Measurements from ENCODE around the gene PTS.
"Not testable (repeated sequence)": the region's sequence is repeated elsewhere in the genome, so short reads cannot be mapped to it uniquely, and the experiment has no call there.

The PTS gene

GRCh38 chr11:112226062-112226830 is at the start of gene PTS:
Gene PTS (plus strand): TSS chr11:112226428. CDS start chr11:112226444, 16 bp downstream.
- no peaks in the 10 kb centered on the region for H3K27me3 Mint-ChIP-seq
- ATAC-seq (replicated peaks; ENCODE audit: extremely low read depth, poor library complexity, severe bottlenecking) (peak; percentile 91), DNase-seq (ENCODE audit: low spot score in 2 of 2) (peak; percentile 72 to 76)
- no peaks in the 10 kb centered on the region for H3K9me3 Mint-ChIP-seq
- H3K27ac Mint-ChIP-seq (ENCODE audit: low read depth), result peak within 1 kb of the TSS; percentile 96
- H3K4me1 Mint-ChIP-seq, result peaks cover 19% of the 10 kb centered on the region
- peaks cover 36% of the 10 kb centered on the region for H3K36me3 Mint-ChIP-seq (ENCODE audit: insufficient read depth)
- peak within 1 kb of the TSS; percentile 93 for H3K4me3 Mint-ChIP-seq

- Mint-ChIP-seq H3K27ac (ENCODE audit: low read depth) (no peak overlapping the region), H3K27me3 (peaks cover 36% of the 10 kb centered on the region), H3K4me3 (no peak overlapping the region), H3K4me1 (peaks cover 23% of the 10 kb centered on the region), H3K36me3 (ENCODE audit: insufficient read depth) (no peaks in the 10 kb centered on the region), H3K9me3 (no peaks in the 10 kb centered on the region)
- DNase-seq (ENCODE audit: low spot score in 2 of 2), result no peak
- no peak for ATAC-seq (replicated peaks; ENCODE audit: extremely low read depth, poor library complexity, severe bottlenecking)
These were observed 48.6 kb upstream of the PTS start for GRCh38 chr11:112177589-112177988.

- H3K9me3 Mint-ChIP-seq, result no peaks in the 10 kb centered on the region
- no peak overlapping the region for H3K27ac Mint-ChIP-seq (ENCODE audit: low read depth)
- ATAC-seq (replicated peaks; ENCODE audit: extremely low read depth, poor library complexity, severe bottlenecking), result no peak
- H3K27me3 Mint-ChIP-seq, result peaks cover 36% of the 10 kb centered on the region
- H3K4me1 Mint-ChIP-seq, result peaks cover 23% of the 10 kb centered on the region
- no peak for DNase-seq (ENCODE audit: low spot score in 2 of 2)
- no peak overlapping the region for H3K4me3 Mint-ChIP-seq
- peaks cover 1% of the 10 kb centered on the region for H3K36me3 Mint-ChIP-seq (ENCODE audit: insufficient read depth)
These were observed 47.8 kb upstream of the PTS start for GRCh38 chr11:112178428-112178827.

- Mint-ChIP-seq H3K4me1 (peaks cover 23% of the 10 kb centered on the region), H3K9me3 (no peaks in the 10 kb centered on the region), H3K27ac (ENCODE audit: low read depth) (no peak overlapping the region)
These were observed 47.3 kb upstream of the PTS start for GRCh38 chr11:112178936-112179335.

GRCh38 chr11:112179601-112180000 is 46.6 kb upstream of the PTS start:
- peaks cover 31% of the 10 kb centered on the region for H3K27me3 Mint-ChIP-seq
- H3K9me3 Mint-ChIP-seq, result no peaks in the 10 kb centered on the region
- DNase-seq (ENCODE audit: low spot score in 2 of 2) (no peak), ATAC-seq (replicated peaks; ENCODE audit: extremely low read depth, poor library complexity, severe bottlenecking) (no peak)
- H3K4me1 Mint-ChIP-seq, result peaks cover 23% of the 10 kb centered on the region
- no peak overlapping the region for H3K4me3 Mint-ChIP-seq
- H3K36me3 Mint-ChIP-seq (ENCODE audit: insufficient read depth), result peaks cover 1% of the 10 kb centered on the region
- H3K27ac Mint-ChIP-seq (ENCODE audit: low read depth), result no peak overlapping the region

More at GRCh38 chr11:112178936-112179335, 47.3 kb upstream of the PTS start:
- H3K27me3 Mint-ChIP-seq, result peaks cover 36% of the 10 kb centered on the region
- no peak overlapping the region for H3K4me3 Mint-ChIP-seq
- H3K36me3 Mint-ChIP-seq (ENCODE audit: insufficient read depth), result peaks cover 1% of the 10 kb centered on the region
- DNase-seq (ENCODE audit: low spot score in 2 of 2) (no peak), ATAC-seq (replicated peaks; ENCODE audit: extremely low read depth, poor library complexity, severe bottlenecking) (no peak)

GRCh38 chr11:112182867-112183266 is 43.4 kb upstream of the PTS start:
- peaks cover 11% of the 10 kb centered on the region for H3K4me1 Mint-ChIP-seq
- no peaks in the 10 kb centered on the region for H3K9me3 Mint-ChIP-seq
- H3K27ac Mint-ChIP-seq (ENCODE audit: low read depth), result no peak overlapping the region
- H3K27me3 Mint-ChIP-seq, result peaks cover 29% of the 10 kb centered on the region
- peaks cover 1% of the 10 kb centered on the region for H3K36me3 Mint-ChIP-seq (ENCODE audit: insufficient read depth)
- no peak overlapping the region for H3K4me3 Mint-ChIP-seq
- DNase-seq (ENCODE audit: low spot score in 2 of 2), result no peak
- ATAC-seq (replicated peaks; ENCODE audit: extremely low read depth, poor library complexity, severe bottlenecking), result no peak

- no peak for DNase-seq (ENCODE audit: low spot score in 2 of 2)
- Mint-ChIP-seq H3K4me3 (no peak overlapping the region), H3K27ac (ENCODE audit: low read depth) (no peak overlapping the region), H3K9me3 (no peaks in the 10 kb centered on the region), H3K27me3 (peaks cover 29% of the 10 kb centered on the region), H3K4me1 (no peaks in the 10 kb centered on the region), H3K36me3 (ENCODE audit: insufficient read depth) (peaks cover 1% of the 10 kb centered on the region)
- ATAC-seq (replicated peaks; ENCODE audit: extremely low read depth, poor library complexity, severe bottlenecking), result no peak
These were observed 40.3 kb upstream of the PTS start for GRCh38 chr11:112185883-112186282.

- H3K27me3 Mint-ChIP-seq, result peaks cover 28% of the 10 kb centered on the region
- no peak overlapping the region for H3K27ac Mint-ChIP-seq (ENCODE audit: low read depth)
- peaks cover 1% of the 10 kb centered on the region for H3K36me3 Mint-ChIP-seq (ENCODE audit: insufficient read depth)
- no peaks in the 10 kb centered on the region for H3K4me1 Mint-ChIP-seq
- H3K9me3 Mint-ChIP-seq, result no peaks in the 10 kb centered on the region
- DNase-seq (ENCODE audit: low spot score in 2 of 2), result no peak
- no peak for ATAC-seq (replicated peaks; ENCODE audit: extremely low read depth, poor library complexity, severe bottlenecking)
- H3K4me3 Mint-ChIP-seq, result no peak overlapping the region
These were observed 39.9 kb upstream of the PTS start for GRCh38 chr11:112186304-112186703.

- H3K4me3 Mint-ChIP-seq; ATAC-seq (replicated peaks; ENCODE audit: extremely low read depth, poor library complexity, severe bottlenecking); H3K27ac Mint-ChIP-seq (ENCODE audit: low read depth); H3K4me1 Mint-ChIP-seq; H3K27me3 Mint-ChIP-seq; H3K36me3 Mint-ChIP-seq (ENCODE audit: insufficient read depth); H3K9me3 Mint-ChIP-seq; DNase-seq (ENCODE audit: low spot score in 2 of 2): not testable (repeated sequence)
These were observed 31.1 kb upstream of the PTS start for GRCh38 chr11:112195113-112195512.

- DNase-seq (ENCODE audit: low spot score in 2 of 2) (no peak), ATAC-seq (replicated peaks; ENCODE audit: extremely low read depth, poor library complexity, severe bottlenecking) (no peak)
- Mint-ChIP-seq H3K36me3 (ENCODE audit: insufficient read depth) (no peaks in the 10 kb centered on the region), H3K27ac (ENCODE audit: low read depth) (no peak overlapping the region), H3K4me3 (no peak overlapping the region), H3K27me3 (no peaks in the 10 kb centered on the region), H3K4me1 (no peaks in the 10 kb centered on the region), H3K9me3 (no peaks in the 10 kb centered on the region)
These were observed 30.3 kb upstream of the PTS start for GRCh38 chr11:112195951-112196351.

GRCh38 chr11:112196519-112197087 is 29.6 kb upstream of the PTS start:
- Mint-ChIP-seq H3K27ac (ENCODE audit: low read depth) (no peak overlapping the region), H3K4me1 (no peaks in the 10 kb centered on the region), H3K4me3 (no peak overlapping the region), H3K27me3 (no peaks in the 10 kb centered on the region), H3K36me3 (ENCODE audit: insufficient read depth) (no peaks in the 10 kb centered on the region), H3K9me3 (no peaks in the 10 kb centered on the region)
- DNase-seq (ENCODE audit: low spot score in 2 of 2), result no peak
- ATAC-seq (replicated peaks; ENCODE audit: extremely low read depth, poor library complexity, severe bottlenecking), result no peak

GRCh38 chr11:112199101-112199500 is 27.1 kb upstream of the PTS start:
- not testable (repeated sequence) for H3K4me1 Mint-ChIP-seq; H3K27ac Mint-ChIP-seq (ENCODE audit: low read depth); H3K27me3 Mint-ChIP-seq; ATAC-seq (replicated peaks; ENCODE audit: extremely low read depth, poor library complexity, severe bottlenecking); DNase-seq (ENCODE audit: low spot score in 2 of 2); H3K9me3 Mint-ChIP-seq; H3K36me3 Mint-ChIP-seq (ENCODE audit: insufficient read depth); H3K4me3 Mint-ChIP-seq

GRCh38 chr11:112200252-112200651 is 26.0 kb upstream of the PTS start:
- H3K4me3 Mint-ChIP-seq, result no peak overlapping the region

More at GRCh38 chr11:112200252-112200651, 26.0 kb upstream of the PTS start:
- Mint-ChIP-seq H3K27me3 (no peaks in the 10 kb centered on the region), H3K36me3 (ENCODE audit: insufficient read depth) (no peaks in the 10 kb centered on the region), H3K9me3 (no peaks in the 10 kb centered on the region), H3K27ac (ENCODE audit: low read depth) (no peak overlapping the region), H3K4me1 (no peaks in the 10 kb centered on the region)
- DNase-seq (ENCODE audit: low spot score in 2 of 2) (no peak), ATAC-seq (replicated peaks; ENCODE audit: extremely low read depth, poor library complexity, severe bottlenecking) (no peak)
